MM.1S (cell line): ENCODE measurements around the gene MYL2.

Experiments used
- DNase-seq: peaks from one replicate; pipeline ENCODE4 v3.0.0-alpha.2; 2015
- H2AFZ ChIP-seq: fragments of 300-600 bp; sonication (generic); 2 replicates; pipeline ENCODE4 v1.6.0; 2016; ENCODE audit warnings: antibody characterized with exemption, low read length
- H3F3A ChIP-seq: fragments of 300-600 bp; sonication (generic); 2 replicates; pipeline ENCODE4 v1.6.1; 2016; ENCODE audit warnings: mild to moderate bottlenecking, antibody characterized with exemption, low read length, moderate library complexity, mixed read lengths; ENCODE audit not compliant: insufficient read depth
- H3K27ac ChIP-seq: fragments of 300-600 bp; sonication (generic); 2 replicates; pipeline ENCODE4 v1.5.1; 2016; ENCODE audit warnings: mild to moderate bottlenecking, low read length
- H3K27me3 ChIP-seq: fragments of 300-600 bp; sonication (generic); replicated peaks from 2 replicates; pipeline ENCODE4 v1.6.0; 2016; ENCODE audit warnings: low read length; ENCODE audit not compliant: insufficient read depth
- H3K36me3 ChIP-seq: fragments of 300-600 bp; sonication (generic); replicated peaks from 2 replicates; pipeline ENCODE4 v1.6.1; 2016; ENCODE audit warnings: mild to moderate bottlenecking, low read length, mixed read lengths; ENCODE audit not compliant: insufficient read depth
- H3K4me1 ChIP-seq: fragments of 300-600 bp; sonication (generic); 2 replicates; pipeline ENCODE4 v1.6.1; 2016; ENCODE audit warnings: low read length, mixed read lengths
- H3K4me2 ChIP-seq: fragments of 300-600 bp; sonication (generic); 2 replicates; pipeline ENCODE4 v1.6.0; 2016; ENCODE audit warnings: low read depth, low read length
- H3K4me3 ChIP-seq: fragments of 300-600 bp; sonication (generic); 2 replicates; pipeline ENCODE4 v1.5.1; 2016; ENCODE audit warnings: low read length, mixed read lengths
- H3K79me2 ChIP-seq: fragments of 300-600 bp; sonication (generic); 2 replicates; pipeline ENCODE4 v1.6.1; 2016; ENCODE audit warnings: mixed run types, low read length, mixed read lengths
- H3K9ac ChIP-seq: fragments of 300-600 bp; sonication (generic); 2 replicates; pipeline ENCODE4 v1.6.1; 2016; ENCODE audit warnings: low read length, mixed read lengths
- H3K9me2 ChIP-seq: fragments of 300-600 bp; sonication (generic); replicated peaks from 2 replicates; pipeline ENCODE4 v1.6.1; 2016; ENCODE audit warnings: mild to moderate bottlenecking, low read length, mixed read lengths; ENCODE audit not compliant: insufficient read depth
- H3K9me3 ChIP-seq: fragments of 300-600 bp; sonication (generic); replicated peaks from 2 replicates; pipeline ENCODE4 v1.6.1; 2016; ENCODE audit warnings: mild to moderate bottlenecking, low read length, mixed read lengths; ENCODE audit not compliant: insufficient read depth
- H4K20me1 ChIP-seq: fragments of 300-600 bp; sonication (generic); 2 replicates; pipeline ENCODE4 v1.6.1; 2016; ENCODE audit warnings: mild to moderate bottlenecking, low read length, moderate library complexity, mixed read lengths; ENCODE audit not compliant: insufficient read depth
- EZH2 ChIP-seq: fragments of 300-600 bp; sonication (generic); optimal IDR thresholded peaks from 2 replicates; pipeline ENCODE3; 2017; ENCODE audit warnings: low read depth, mild to moderate bottlenecking, antibody characterized with exemption, low read length, mixed read lengths
- EZH2phosphoT487 ChIP-seq: fragments of 300-600 bp; sonication (generic); IDR thresholded peaks from 2 replicates; pipeline ENCODE4 v1.6.1; 2018; ENCODE audit warnings: antibody characterized with exemption, low read length
- TF ChIP-seq, protein P1 (sequence below): fragments of 300-600 bp; sonication (generic); IDR thresholded peaks from 2 replicates; pipeline ENCODE4 v1.5.1; 2016; ENCODE audit warnings: antibody characterized with exemption, low read length, mixed read lengths

The MYL2 gene

GRCh38 chr12:110920324-110920910 is at the start of gene MYL2:
MYL2 (minus strand) TSS chr12:110920579; CDS start chr12:110920529, 50 bp downstream.
- no peaks in the 10 kb centered on the region for H3K4me1 ChIP-seq
- H3K4me3 ChIP-seq: no peak within 1 kb of the TSS
- TF ChIP-seq EZH2: no peak
- TF ChIP-seq, protein P1, sequence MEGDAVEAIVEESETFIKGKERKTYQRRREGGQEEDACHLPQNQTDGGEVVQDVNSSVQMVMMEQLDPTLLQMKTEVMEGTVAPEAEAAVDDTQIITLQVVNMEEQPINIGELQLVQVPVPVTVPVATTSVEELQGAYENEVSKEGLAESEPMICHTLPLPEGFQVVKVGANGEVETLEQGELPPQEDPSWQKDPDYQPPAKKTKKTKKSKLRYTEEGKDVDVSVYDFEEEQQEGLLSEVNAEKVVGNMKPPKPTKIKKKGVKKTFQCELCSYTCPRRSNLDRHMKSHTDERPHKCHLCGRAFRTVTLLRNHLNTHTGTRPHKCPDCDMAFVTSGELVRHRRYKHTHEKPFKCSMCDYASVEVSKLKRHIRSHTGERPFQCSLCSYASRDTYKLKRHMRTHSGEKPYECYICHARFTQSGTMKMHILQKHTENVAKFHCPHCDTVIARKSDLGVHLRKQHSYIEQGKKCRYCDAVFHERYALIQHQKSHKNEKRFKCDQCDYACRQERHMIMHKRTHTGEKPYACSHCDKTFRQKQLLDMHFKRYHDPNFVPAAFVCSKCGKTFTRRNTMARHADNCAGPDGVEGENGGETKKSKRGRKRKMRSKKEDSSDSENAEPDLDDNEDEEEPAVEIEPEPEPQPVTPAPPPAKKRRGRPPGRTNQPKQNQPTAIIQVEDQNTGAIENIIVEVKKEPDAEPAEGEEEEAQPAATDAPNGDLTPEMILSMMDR: no peak
- TF ChIP-seq EZH2phosphoT487: no peak
- H2AFZ ChIP-seq: no peak within 1 kb of the TSS
- H3K9me2 ChIP-seq: no peaks in the 10 kb centered on the region
- H3K27me3 ChIP-seq: no peaks in the 10 kb centered on the region
- DNase-seq: no peak
- H3F3A ChIP-seq: no peaks in the 10 kb centered on the region
- H3K9me3 ChIP-seq: no peaks in the 10 kb centered on the region
- no peaks in the 10 kb centered on the region for H3K79me2 ChIP-seq
- no peak within 1 kb of the TSS for H3K9ac ChIP-seq
- no peaks in the 10 kb centered on the region for H3K36me3 ChIP-seq
- H3K27ac ChIP-seq: no peak within 1 kb of the TSS
- H3K4me2 ChIP-seq: no peak within 1 kb of the TSS
- no peaks in the 10 kb centered on the region for H4K20me1 ChIP-seq

DNA sequence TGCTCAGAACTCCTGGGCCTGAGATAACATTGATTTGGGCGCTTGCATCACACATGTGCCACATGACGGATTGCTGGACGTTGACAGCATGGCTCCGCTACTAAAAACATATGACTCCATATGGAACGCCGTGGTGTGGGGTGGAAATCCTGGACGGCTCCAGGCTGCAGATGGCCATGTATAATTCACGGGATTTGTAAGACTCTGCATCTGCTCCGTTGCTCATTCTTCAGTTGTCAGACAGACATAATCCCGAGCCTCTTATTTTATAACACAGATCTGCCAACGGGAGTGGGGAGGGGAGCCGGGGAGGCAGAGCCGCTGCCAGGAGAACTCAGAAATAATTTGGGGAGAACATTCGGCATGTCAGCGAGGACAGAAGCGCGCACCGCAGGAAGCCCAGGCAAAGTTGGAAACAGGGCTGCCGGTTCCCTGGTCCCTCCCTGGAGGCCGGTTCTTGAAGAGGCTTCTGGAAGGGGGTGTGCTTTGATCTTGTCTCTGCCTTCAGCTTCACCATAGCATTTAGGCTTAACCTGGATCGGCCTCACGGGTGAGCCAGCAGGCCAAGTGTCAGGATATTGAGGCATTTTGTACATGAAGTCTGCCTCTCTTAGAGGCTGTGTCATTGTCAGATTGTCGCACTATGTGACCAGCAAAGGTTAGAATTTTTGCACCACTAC is 45.8 kb upstream of the MYL2 start:
- Histone ChIP-seq H3K9me2 (no peaks in the 10 kb centered on the region), H2AFZ (no peak overlapping the region), H3K4me3 (no peak overlapping the region), H3K27me3 (no peaks in the 10 kb centered on the region), H3K36me3 (no peaks in the 10 kb centered on the region), H3K4me1 (no peaks in the 10 kb centered on the region), H4K20me1 (no peaks in the 10 kb centered on the region), H3K9ac (no peak overlapping the region), H3K79me2 (no peaks in the 10 kb centered on the region), H3K4me2 (no peak overlapping the region), H3F3A (no peaks in the 10 kb centered on the region), H3K27ac (no peak overlapping the region), H3K9me3 (no peaks in the 10 kb centered on the region)
- DNase-seq: no peak
- TF ChIP-seq EZH2phosphoT487 (no peak), EZH2 (no peak)
- TF ChIP-seq, protein P1: no peak

DNA sequence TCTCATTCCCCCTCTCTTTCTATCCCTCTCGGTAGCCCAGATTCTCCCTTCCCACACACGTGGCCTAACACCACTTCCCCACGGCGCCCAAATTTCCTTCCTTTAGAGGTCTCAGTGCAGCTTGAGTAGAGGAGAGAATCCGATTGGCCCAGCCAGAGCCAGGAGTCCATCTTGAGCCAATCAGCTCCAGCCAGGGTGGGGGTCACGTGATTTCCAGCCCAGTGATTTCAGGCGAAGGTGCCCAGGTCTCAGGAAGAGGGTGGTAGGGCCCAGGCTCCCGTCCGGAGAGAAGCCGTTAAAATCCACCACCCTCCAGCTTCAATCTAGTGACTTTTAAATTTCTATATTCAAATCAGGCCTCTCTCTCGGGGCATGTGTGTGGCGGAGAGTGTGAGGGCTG is 45.2 kb upstream of the MYL2 start:
- TF ChIP-seq, protein P1: no peak
- TF ChIP-seq EZH2phosphoT487 (no peak), EZH2 (no peak)
- Histone ChIP-seq H3K9ac (no peak overlapping the region), H3K4me1 (no peaks in the 10 kb centered on the region), H3K9me2 (no peaks in the 10 kb centered on the region), H3K27me3 (no peaks in the 10 kb centered on the region), H3K4me3 (no peak overlapping the region), H3K4me2 (no peak overlapping the region), H3K36me3 (no peaks in the 10 kb centered on the region), H3K27ac (no peak overlapping the region), H3K9me3 (no peaks in the 10 kb centered on the region), H2AFZ (no peak overlapping the region), H4K20me1 (no peaks in the 10 kb centered on the region), H3K79me2 (no peaks in the 10 kb centered on the region), H3F3A (no peaks in the 10 kb centered on the region)
- no peak for DNase-seq
